Neural cell (in vitro differentiated cells): ENCODE measurements around the gene PRKCE. TPM values are rescaled to one million over a fixed set of nuclear protein-coding genes. Genes with fewer than 3 reads are reported as not detected.

Experiments used
- H2AFZ ChIP-seq: fragments of 200-600, 300-800 bp; sonication (generic), shearing (Covaris generic); 2 replicates; pipeline ENCODE4 v1.6.0; 2014; ENCODE audit warnings: low read depth, mild to moderate bottlenecking, antibody characterized with exemption, low read length, moderate library complexity
- H3F3A ChIP-seq: fragments of 200-600 bp; shearing (Covaris generic); 2 replicates; pipeline ENCODE4 v1.6.1; 2016; ENCODE audit warnings: mild to moderate bottlenecking, moderate library complexity, mixed read lengths, antibody characterized with exemption, low read length; ENCODE audit not compliant: insufficient read depth, poor library complexity, severe bottlenecking
- H3K27ac ChIP-seq: fragments of 200-600, 300-800 bp; sonication (generic), shearing (Covaris generic); 2 replicates; pipeline ENCODE4 v1.5.1; 2014; ENCODE audit warnings: mild to moderate bottlenecking, low read length, moderate library complexity
- H3K27me3 ChIP-seq: fragments of 300-800, 200-600 bp; sonication (generic), shearing (Covaris generic); 2 replicates; pipeline ENCODE4 v1.6.0; 2014; ENCODE audit warnings: mild to moderate bottlenecking, low read depth, low read length, moderate library complexity; ENCODE audit not compliant: insufficient read depth
- H3K36me3 ChIP-seq: fragments of 300-800, 200-600 bp; sonication (generic), shearing (Covaris generic); 2 replicates; pipeline ENCODE4 v1.5.1; 2014; ENCODE audit warnings: mild to moderate bottlenecking, antibody characterized with exemption, low read length, moderate library complexity; ENCODE audit not compliant: insufficient read depth
- H3K4me2 ChIP-seq: fragments of 300-800, 200-600 bp; sonication (generic), shearing (Covaris generic); 2 replicates; pipeline ENCODE4 v1.6.0; 2014; ENCODE audit warnings: mild to moderate bottlenecking, low read length
- H3K4me3 ChIP-seq: fragments of 300-800, 200-600 bp; sonication (generic), shearing (Covaris generic); 2 replicates; pipeline ENCODE4 v1.5.1; 2014; ENCODE audit warnings: mild to moderate bottlenecking, low read length, moderate library complexity
- H3K79me2 ChIP-seq: fragments of 200-600 bp; shearing (Covaris generic); replicated peaks from 2 replicates; pipeline ENCODE4 v1.6.0; 2014; ENCODE audit warnings: mild to moderate bottlenecking, low read length, moderate library complexity; ENCODE audit not compliant: insufficient read depth
- H3K9ac ChIP-seq: fragments of 300-800, 200-600 bp; sonication (generic), shearing (Covaris generic); 2 replicates; pipeline ENCODE4 v1.6.1; 2016; ENCODE audit warnings: mild to moderate bottlenecking, low read length, mixed read lengths
- H3K9me2 ChIP-seq: fragments of 200-600 bp; shearing (Covaris generic); 2 replicates; pipeline ENCODE4 v1.6.1; 2016; ENCODE audit warnings: mild to moderate bottlenecking, low read length, mixed read lengths; ENCODE audit not compliant: insufficient read depth
- H3K9me3 ChIP-seq: fragments of 200-600, 300-800 bp; sonication (generic), shearing (Covaris generic); 2 replicates; pipeline ENCODE4 v1.6.1; 2016; ENCODE audit warnings: mild to moderate bottlenecking, mixed run types, low read length, moderate library complexity, mixed read lengths
- H4K20me1 ChIP-seq: fragments of 200-600 bp; shearing (Covaris generic); 2 replicates; pipeline ENCODE4 v1.6.1; 2016; ENCODE audit warnings: mild to moderate bottlenecking, mixed run types; ENCODE audit not compliant: insufficient read depth
- EP300 ChIP-seq: fragments of 450-650 bp; conservative IDR thresholded peaks from 2 replicates; pipeline ENCODE4 v1.6.1; 2014; ENCODE audit warnings: antibody characterized with exemption, mild to moderate bottlenecking, moderate library complexity; ENCODE audit not compliant: poor library complexity, severe bottlenecking
- EZH2 ChIP-seq: fragments of 200-600, 300-800 bp; shearing (Covaris generic), sonication (generic); IDR thresholded peaks from 2 replicates; pipeline ENCODE4 v1.6.1; 2014; ENCODE audit warnings: antibody characterized with exemption, low read length, borderline replicate concordance, mild to moderate bottlenecking; ENCODE audit not compliant: insufficient read depth, poor library complexity, severe bottlenecking
- MXI1 ChIP-seq: fragments of 450-650 bp; conservative IDR thresholded peaks from 2 replicates; pipeline ENCODE4 v1.6.1; 2014; ENCODE audit warnings: antibody characterized with exemption, mild to moderate bottlenecking; ENCODE audit not compliant: poor library complexity, severe bottlenecking
- POLR2AphosphoS5 ChIP-seq: IDR thresholded peaks from 2 replicates; pipeline ENCODE4 v1.6.1; 2012
- RAD21 ChIP-seq: fragments of 450-650 bp; conservative IDR thresholded peaks from 2 replicates; pipeline ENCODE4 v1.6.1; 2014; ENCODE audit warnings: antibody characterized with exemption, mild to moderate bottlenecking, moderate library complexity
- REST ChIP-seq: IDR thresholded peaks from 2 replicates; pipeline ENCODE4 v1.6.1; 2012; ENCODE audit warnings: borderline replicate concordance
- SMC3 ChIP-seq: fragments of 450-650 bp; conservative IDR thresholded peaks from 2 replicates; pipeline ENCODE4 v1.6.1; 2014; ENCODE audit warnings: antibody characterized with exemption, mild to moderate bottlenecking, moderate library complexity; ENCODE audit not compliant: poor library complexity
- TAF1 ChIP-seq: IDR thresholded peaks from 2 replicates; pipeline ENCODE4 v1.6.1; 2012; ENCODE audit warnings: low read depth
- polyA plus RNA-seq: library from polyadenylated mRNA; depleted of rRNA; stranded (reverse); fragments of >200 nt; gene quantifications from 2 replicates; pipeline ENCODE4 v1.2.3, GENCODE V29; 2014
- TF ChIP-seq, protein P1 (sequence below): fragments of 450-650 bp; IDR thresholded peaks from 2 replicates; pipeline ENCODE4 v1.5.1; 2014; ENCODE audit warnings: antibody characterized with exemption, mild to moderate bottlenecking, moderate library complexity; ENCODE audit not compliant: poor library complexity, severe bottlenecking

The PRKCE gene
- polyA plus RNA-seq, 1 donor from 2014 or later, result 5.4 TPM

- Histone ChIP-seq H3F3A (peaks cover 5% of the 10 kb centered on the region), H3K27ac (no peak overlapping the region), H2AFZ (no peak overlapping the region), H3K36me3 (no peaks in the 10 kb centered on the region), H4K20me1 (no peaks in the 10 kb centered on the region), H3K9ac (no peak overlapping the region), H3K27me3 (no peaks in the 10 kb centered on the region), H3K4me3 (no peak overlapping the region), H3K79me2 (no peaks in the 10 kb centered on the region), H3K9me2 (no peaks in the 10 kb centered on the region), H3K4me2 (no peak overlapping the region), H3K9me3 (no peaks in the 10 kb centered on the region)
- no peak for TF ChIP-seq EZH2
- TF ChIP-seq REST, result no peak
- TF ChIP-seq, protein P1, sequence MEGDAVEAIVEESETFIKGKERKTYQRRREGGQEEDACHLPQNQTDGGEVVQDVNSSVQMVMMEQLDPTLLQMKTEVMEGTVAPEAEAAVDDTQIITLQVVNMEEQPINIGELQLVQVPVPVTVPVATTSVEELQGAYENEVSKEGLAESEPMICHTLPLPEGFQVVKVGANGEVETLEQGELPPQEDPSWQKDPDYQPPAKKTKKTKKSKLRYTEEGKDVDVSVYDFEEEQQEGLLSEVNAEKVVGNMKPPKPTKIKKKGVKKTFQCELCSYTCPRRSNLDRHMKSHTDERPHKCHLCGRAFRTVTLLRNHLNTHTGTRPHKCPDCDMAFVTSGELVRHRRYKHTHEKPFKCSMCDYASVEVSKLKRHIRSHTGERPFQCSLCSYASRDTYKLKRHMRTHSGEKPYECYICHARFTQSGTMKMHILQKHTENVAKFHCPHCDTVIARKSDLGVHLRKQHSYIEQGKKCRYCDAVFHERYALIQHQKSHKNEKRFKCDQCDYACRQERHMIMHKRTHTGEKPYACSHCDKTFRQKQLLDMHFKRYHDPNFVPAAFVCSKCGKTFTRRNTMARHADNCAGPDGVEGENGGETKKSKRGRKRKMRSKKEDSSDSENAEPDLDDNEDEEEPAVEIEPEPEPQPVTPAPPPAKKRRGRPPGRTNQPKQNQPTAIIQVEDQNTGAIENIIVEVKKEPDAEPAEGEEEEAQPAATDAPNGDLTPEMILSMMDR, result no peak
- no peak for TF ChIP-seq MXI1
- TF ChIP-seq POLR2AphosphoS5, result no peak
- TF ChIP-seq TAF1, result no peak
- no peak for TF ChIP-seq EP300
- TF ChIP-seq SMC3, result no peak
- no peak for TF ChIP-seq RAD21
These were observed 268.2 kb downstream of the PRKCE start for GRCh38 chr2:45919711-45920111.

DNA sequence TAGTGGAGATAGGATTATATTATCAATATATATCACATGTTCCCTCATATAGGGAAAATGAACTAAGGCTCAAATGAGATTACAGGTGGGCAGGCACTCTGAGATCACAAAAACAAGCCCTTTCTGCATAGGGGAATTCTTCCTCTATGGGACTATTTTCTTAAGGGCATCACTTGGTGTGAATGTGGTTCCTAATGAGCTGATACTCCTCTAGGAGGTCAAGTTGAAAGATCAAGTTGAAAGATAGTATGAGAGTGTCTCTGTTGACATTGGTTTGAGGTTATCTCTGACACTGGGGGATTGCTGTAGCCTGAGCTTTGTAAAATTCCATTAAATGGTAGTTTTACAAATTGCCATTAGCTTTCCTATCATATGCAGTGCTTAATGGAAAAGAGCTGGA is 270.4 kb downstream of the PRKCE start:
- Histone ChIP-seq H3K9me3 (no peaks in the 10 kb centered on the region), H3K9ac (peak overlapping the region; percentile 25), H3K27ac (peak overlapping the region; percentile 74), H3K9me2 (no peaks in the 10 kb centered on the region), H3F3A (peaks cover 5% of the 10 kb centered on the region), H2AFZ (no peak overlapping the region), H3K4me3 (peak overlapping the region; percentile 40), H4K20me1 (no peaks in the 10 kb centered on the region), H3K4me2 (no peak overlapping the region), H3K79me2 (no peaks in the 10 kb centered on the region), H3K36me3 (no peaks in the 10 kb centered on the region), H3K27me3 (no peaks in the 10 kb centered on the region)
- TF ChIP-seq EP300, result no peak
- no peak for TF ChIP-seq TAF1
- no peak for TF ChIP-seq SMC3
- TF ChIP-seq POLR2AphosphoS5, result no peak

GRCh38 chr2:45922577-45922988 is 271.1 kb downstream of the PRKCE start:
- Histone ChIP-seq H3K4me2 (peak overlapping the region; percentile 2), H3K27me3 (no peaks in the 10 kb centered on the region), H3K9me3 (no peaks in the 10 kb centered on the region), H4K20me1 (no peaks in the 10 kb centered on the region), H3K79me2 (no peaks in the 10 kb centered on the region), H3K27ac (peak overlapping the region; percentile 74), H3K9me2 (no peaks in the 10 kb centered on the region), H3K4me3 (peak overlapping the region; percentile 40), H2AFZ (no peak overlapping the region), H3F3A (peaks cover 5% of the 10 kb centered on the region), H3K9ac (peak overlapping the region; percentile 17), H3K36me3 (no peaks in the 10 kb centered on the region)
- TF ChIP-seq TAF1 (no peak), POLR2AphosphoS5 (peak; percentile 74), SMC3 (peak; percentile 38), MXI1 (peak; percentile 67), REST (peak; percentile 54), RAD21 (peak; percentile 42), EP300 (peak; percentile 70)
- TF ChIP-seq, protein P1, result no peak
